Astrocyte (in vitro differentiated cells and primary cell): ENCODE measurements around the gene ATP2B2. TPM values are rescaled to one million over a fixed set of nuclear protein-coding genes. Genes with fewer than 3 reads are reported as not detected.
A peak's percentile ranks its signal among the peaks of the same experiment; 100 is the strongest.

ENCODE experiments used
- DNase-seq: peaks from one replicate; pipeline ENCODE4 v3.0.0-alpha.2; 2010; ENCODE audit warnings: low read depth
- FAIRE-seq: peaks from 2 replicates; lab custom pipeline; 2011; peaks lifted over from hg19 to GRCh38; lab: Jason Lieb, UNC
- H2AFZ ChIP-seq: 2 replicates; pipeline ENCODE4 v1.6.0; 2012; ENCODE audit warnings: low read depth, low read length, inconsistent platforms
- H3K27ac ChIP-seq: 2 replicates; pipeline ENCODE4 v1.5.1; 2011; ENCODE audit warnings: low read depth, low read length, inconsistent platforms
- H3K27me3 ChIP-seq: 2 replicates; pipeline ENCODE4 v1.6.0; 2011; ENCODE audit warnings: low read length, inconsistent platforms; ENCODE audit not compliant: insufficient read depth
- H3K36me3 ChIP-seq: 2 replicates; pipeline ENCODE4 v1.5.1; 2011; ENCODE audit warnings: low read length, inconsistent platforms; ENCODE audit not compliant: insufficient read depth
- H3K4me1 ChIP-seq: 2 replicates; pipeline ENCODE4 v1.5.1; 2011; ENCODE audit warnings: low read length, inconsistent platforms; ENCODE audit not compliant: insufficient read depth
- H3K4me2 ChIP-seq: 2 replicates; pipeline ENCODE4 v1.6.0; 2012; ENCODE audit warnings: low read length, inconsistent platforms
- H3K4me3 ChIP-seq: 2 replicates; pipeline ENCODE4 v1.5.1; 2011; ENCODE audit warnings: low read depth, mild to moderate bottlenecking, low read length, inconsistent platforms; ENCODE audit not compliant: insufficient read depth
- H3K79me2 ChIP-seq: 2 replicates; pipeline ENCODE4 v1.6.0; 2012; ENCODE audit warnings: mild to moderate bottlenecking, low read length, inconsistent platforms; ENCODE audit not compliant: insufficient read depth
- H3K9ac ChIP-seq: 2 replicates; pipeline ENCODE4 v1.6.0; 2012; ENCODE audit warnings: mild to moderate bottlenecking, low read length, inconsistent platforms
- H3K9me3 ChIP-seq: 2 replicates; pipeline ENCODE4 v1.5.1; 2012; ENCODE audit warnings: low read depth, mild to moderate bottlenecking, low read length, inconsistent platforms; ENCODE audit not compliant: insufficient read depth
- H4K20me1 ChIP-seq: 2 replicates; pipeline ENCODE4 v1.6.0; 2012; ENCODE audit warnings: low read length, inconsistent platforms; ENCODE audit not compliant: insufficient read depth
- H3K27ac Mint-ChIP-seq: one replicate; pipeline ENCODE4 v1.8.0; 2021; ENCODE audit warnings: mild to moderate bottlenecking, mixed read lengths; ENCODE audit not compliant: unreplicated experiment
- H3K27me3 Mint-ChIP-seq: one replicate; pipeline ENCODE4 v1.8.0; 2021; ENCODE audit warnings: low read depth, mixed read lengths; ENCODE audit not compliant: unreplicated experiment
- H3K36me3 Mint-ChIP-seq: one replicate; pipeline ENCODE4 v1.8.0; 2021; ENCODE audit warnings: low read depth, mixed read lengths; ENCODE audit not compliant: unreplicated experiment
- H3K4me1 Mint-ChIP-seq: one replicate; pipeline ENCODE4 v1.8.0; 2021; ENCODE audit warnings: low read depth, mixed read lengths; ENCODE audit not compliant: unreplicated experiment
- H3K4me3 Mint-ChIP-seq: one replicate; pipeline ENCODE4 v1.8.0; 2021; ENCODE audit warnings: mild to moderate bottlenecking, moderate library complexity, mixed read lengths; ENCODE audit not compliant: unreplicated experiment
- H3K9me3 Mint-ChIP-seq: one replicate; pipeline ENCODE4 v1.8.0; 2021; ENCODE audit warnings: mild to moderate bottlenecking, mixed read lengths; ENCODE audit not compliant: unreplicated experiment
- CTCF ChIP-seq: IDR thresholded peaks from 2 replicates; pipeline ENCODE4 v1.5.1; 2011; ENCODE audit warnings: low read depth, mild to moderate bottlenecking, inconsistent platforms, low read length, moderate library complexity; ENCODE audit not compliant: insufficient read depth
- EZH2 ChIP-seq: IDR thresholded peaks from 2 replicates; pipeline ENCODE4 v1.6.1; 2012; ENCODE audit warnings: mild to moderate bottlenecking, low read length, inconsistent platforms; ENCODE audit not compliant: insufficient read depth
- total RNA-seq: library from RNA; stranded (reverse); gene quantifications from 2 replicates; pipeline ENCODE4 v1.2.1, GENCODE V29; 2021

Gene ATP2B2
- total RNA-seq, 1 donor from 2014 or later: 0.05 TPM

GRCh38 chr3:10460951-10461545 lies 44.3 kb downstream of the ATP2B2 start:
- no peak overlapping the region for H3K9ac ChIP-seq
- no peak overlapping the region for H3K27ac ChIP-seq
- TF ChIP-seq EZH2 (no peak), CTCF (no peak)
- H3K27me3 Mint-ChIP-seq: peaks cover 83% of the 10 kb centered on the region
- no peak overlapping the region for H3K4me3 Mint-ChIP-seq
- H3K36me3 Mint-ChIP-seq: no peaks in the 10 kb centered on the region
- no peak overlapping the region for H2AFZ ChIP-seq
- H3K36me3 ChIP-seq: no peaks in the 10 kb centered on the region
- H4K20me1 ChIP-seq: no peaks in the 10 kb centered on the region
- no peak overlapping the region for H3K4me2 ChIP-seq
- H3K4me1 Mint-ChIP-seq: no peaks in the 10 kb centered on the region
- H3K4me3 ChIP-seq: no peak overlapping the region
- H3K27ac Mint-ChIP-seq: no peak overlapping the region
- H3K4me1 ChIP-seq: no peaks in the 10 kb centered on the region
- DNase-seq: no peak
- no peak for FAIRE-seq
- peaks cover 6% of the 10 kb centered on the region for H3K9me3 Mint-ChIP-seq
- H3K9me3 ChIP-seq: no peaks in the 10 kb centered on the region
- no peaks in the 10 kb centered on the region for H3K79me2 ChIP-seq
- H3K27me3 ChIP-seq: peaks cover 6% of the 10 kb centered on the region

DNA sequence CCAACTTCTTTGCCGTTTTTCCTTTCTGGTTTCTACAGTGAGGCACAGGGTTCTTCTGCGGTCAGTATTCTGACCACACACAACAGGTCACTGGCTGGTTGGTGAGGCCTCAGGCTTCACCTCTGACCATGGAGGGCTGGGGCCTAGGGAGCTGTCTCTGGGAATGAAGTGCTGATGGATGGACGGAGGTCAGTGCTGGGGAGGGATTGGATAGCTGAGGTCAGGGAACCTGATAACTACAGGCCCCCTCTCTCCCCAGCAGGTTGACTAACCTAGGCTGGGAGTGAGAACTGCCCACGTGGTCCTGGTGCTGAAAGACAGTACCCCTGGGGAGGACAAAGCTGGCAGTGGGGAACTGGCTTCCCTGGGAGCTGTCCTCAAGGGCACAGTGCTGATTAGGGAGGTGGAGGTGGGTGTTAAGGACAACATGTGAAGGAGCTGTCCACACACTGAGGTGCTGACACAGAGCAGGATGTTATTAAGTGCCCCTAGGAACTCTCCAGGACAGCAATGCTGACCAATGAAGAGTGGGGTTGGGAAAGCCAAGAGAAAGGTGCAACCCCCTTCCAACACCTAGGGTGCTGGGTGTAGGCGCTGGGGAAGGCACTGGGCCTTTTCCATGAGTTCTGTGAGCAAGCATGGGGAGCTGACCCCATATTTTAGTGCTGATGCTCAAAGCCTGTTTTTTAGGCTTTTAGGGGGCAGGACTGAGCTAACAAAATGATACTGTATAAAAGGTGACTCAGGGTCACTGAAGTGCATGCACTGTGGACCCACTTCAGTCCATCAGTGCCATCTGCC lies 45.2 kb downstream of the ATP2B2 start:
- no peaks in the 10 kb centered on the region for H3K36me3 ChIP-seq
- H3K79me2 ChIP-seq: no peaks in the 10 kb centered on the region
- Mint-ChIP-seq H3K4me1 (no peaks in the 10 kb centered on the region), H3K27ac (peak overlapping the region; percentile 30), H3K36me3 (no peaks in the 10 kb centered on the region), H3K4me3 (no peak overlapping the region), H3K27me3 (peaks cover 83% of the 10 kb centered on the region), H3K9me3 (peaks cover 6% of the 10 kb centered on the region)
- no peak overlapping the region for H2AFZ ChIP-seq
- H3K9ac ChIP-seq: no peak overlapping the region
- H3K4me2 ChIP-seq: no peak overlapping the region
- no peak overlapping the region for H3K4me3 ChIP-seq
- no peak overlapping the region for H3K27ac ChIP-seq
- no peaks in the 10 kb centered on the region for H3K4me1 ChIP-seq
- TF ChIP-seq CTCF (no peak), EZH2 (no peak)
- DNase-seq (peak; percentile 83), FAIRE-seq (no peak)
- no peaks in the 10 kb centered on the region for H4K20me1 ChIP-seq
- no peaks in the 10 kb centered on the region for H3K9me3 ChIP-seq
- peaks cover 6% of the 10 kb centered on the region for H3K27me3 ChIP-seq

DNA sequence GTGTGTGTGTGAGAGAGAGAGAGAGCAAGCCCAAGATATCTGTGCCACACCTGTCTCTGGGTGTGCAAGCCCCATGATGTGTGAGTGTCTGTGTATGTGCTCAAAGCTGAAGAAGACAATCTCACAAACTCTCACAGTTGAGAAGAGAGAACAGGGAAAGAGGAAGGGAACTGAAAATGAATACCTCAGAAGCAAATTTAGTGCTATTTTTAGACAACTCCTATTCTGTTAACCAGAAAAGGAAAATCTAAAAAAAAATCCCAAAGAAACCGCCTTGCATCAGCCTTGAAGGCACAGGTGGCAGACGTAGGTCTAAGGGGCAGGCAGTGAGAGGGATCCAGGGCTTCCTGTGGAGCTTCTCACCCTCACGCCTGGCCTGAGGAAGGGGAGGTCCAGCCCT lies 47.8 kb downstream of the ATP2B2 start:
- H3K4me1 ChIP-seq: no peaks in the 10 kb centered on the region
- H3K9me3 ChIP-seq: no peaks in the 10 kb centered on the region
- no peak for DNase-seq
- no peak overlapping the region for H3K4me3 ChIP-seq
- no peak overlapping the region for H2AFZ ChIP-seq
- H4K20me1 ChIP-seq: no peaks in the 10 kb centered on the region
- no peak for FAIRE-seq
- Mint-ChIP-seq H3K9me3 (peaks cover 3% of the 10 kb centered on the region), H3K36me3 (no peaks in the 10 kb centered on the region), H3K27ac (no peak overlapping the region), H3K4me1 (no peaks in the 10 kb centered on the region), H3K27me3 (peaks cover 87% of the 10 kb centered on the region), H3K4me3 (no peak overlapping the region)
- no peak overlapping the region for H3K27ac ChIP-seq
- no peaks in the 10 kb centered on the region for H3K79me2 ChIP-seq
- H3K4me2 ChIP-seq: no peak overlapping the region
- H3K36me3 ChIP-seq: no peaks in the 10 kb centered on the region
- H3K9ac ChIP-seq: no peak overlapping the region
- H3K27me3 ChIP-seq: peaks cover 16% of the 10 kb centered on the region
- TF ChIP-seq CTCF (no peak), EZH2 (no peak)
